KG1 (cell line): ENCODE results near the gene ENDOG.

ENCODE experiments used
- DNase-seq: peaks from one replicate; lab custom pipeline; 2025; lab: John Stamatoyannopoulos, UW

The ENDOG gene

GRCh38 chr9:128800061-128800460 lies 18.2 kb upstream of the ENDOG start:
- DNase-seq, result no peak

- no peak for DNase-seq
Observed at GRCh38 chr9:128802482-128802881, 15.8 kb upstream of the ENDOG start.

- no peak for DNase-seq
Observed at GRCh38 chr9:128805661-128806060, 12.6 kb upstream of the ENDOG start.

GRCh38 chr9:128807827-128808226 lies 10.5 kb upstream of the ENDOG start:
- DNase-seq, result no peak

- no peak for DNase-seq
Observed at GRCh38 chr9:128808543-128808942, 9.8 kb upstream of the ENDOG start.

GRCh38 chr9:128809036-128809599 lies 9.2 kb upstream of the ENDOG start:
- DNase-seq, result no peak

- DNase-seq, result no peak
Observed at GRCh38 chr9:128809831-128810230, 8.5 kb upstream of the ENDOG start.

- DNase-seq, result no peak
Observed at GRCh38 chr9:128810873-128811272, 7.4 kb upstream of the ENDOG start.

- no peak for DNase-seq
Observed at GRCh38 chr9:128818839-128819715, 777 bp downstream of the ENDOG start.

GRCh38 chr9:128819716-128820664 lies 1.7 kb downstream of the ENDOG start:
- no peak for DNase-seq

GRCh38 chr9:128820665-128821583 lies 2.6 kb downstream of the ENDOG start:
- DNase-seq, result no peak

GRCh38 chr9:128821584-128822406 lies 3.5 kb downstream of the ENDOG start:
- DNase-seq, result no peak

- DNase-seq, result no peak
Observed at GRCh38 chr9:128822407-128823042, 4.2 kb downstream of the ENDOG start.

- no peak for DNase-seq
Observed at GRCh38 chr9:128823362-128823902, 5.1 kb downstream of the ENDOG start.

GRCh38 chr9:128823903-128824406 lies 5.7 kb downstream of the ENDOG start:
- no peak for DNase-seq

GRCh38 chr9:128824911-128825310 lies 6.6 kb downstream of the ENDOG start:
- DNase-seq, result no peak

GRCh38 chr9:128825923-128826700 lies 7.8 kb downstream of the ENDOG start:
- no peak for DNase-seq

- DNase-seq, result no peak
Observed at GRCh38 chr9:128828267-128828666, 10.0 kb downstream of the ENDOG start.
